PC-9 (cell line): ENCODE measurements around the gene RNASE12. TPM values are rescaled to one million over a fixed set of nuclear protein-coding genes. Genes with fewer than 3 reads are reported as not detected.

Experiments used
- Bru-seq: library from RNA; stranded (reverse); fragments of 400-500 nt; gene quantifications from one replicate; lab custom pipeline; 2021; lab: Mats Ljungman, UMichigan
- BruChase-seq, 2 experiments: library from RNA; stranded (reverse); fragments of 400-500 nt; gene quantifications; one replicate each; lab custom pipeline; 2021; lab: Mats Ljungman, UMichigan
- BruUV-seq: library from RNA; stranded (reverse); fragments of 400-500 nt; replicated peaks from 2 replicates; lab custom pipeline; 2021; lab: Mats Ljungman, UMichigan
- CTCF ChIA-PET: fragments of 300-600 bp; sonication (Branson Sonifier 250); formaldehyde crosslinking; loops from one replicate; lab custom pipeline; 2022; ENCODE audit warnings: antibody characterized with exemption; lab: Charles Lee
- POLR2A ChIA-PET: fragments of 300-600 bp; sonication (Branson Sonifier 250); formaldehyde crosslinking; loops from one replicate; lab custom pipeline; 2022; ENCODE audit warnings: antibody characterized with exemption; ENCODE audit not compliant: unreplicated experiment; lab: Charles Lee
- DNase-seq, 2 experiments: peaks; one replicate each; pipeline versions ENCODE4 v3.0.0 to v3.0.0-alpha.2; 2015 to 2022; ENCODE audit warnings: mixed read lengths in 1 of 2
- H2AFZ ChIP-seq: fragments of 200-600 bp; sonication (generic); 2 replicates; pipeline ENCODE4 v1.8.1; 2017; ENCODE audit warnings: antibody characterized with exemption
- H3F3A ChIP-seq: fragments of 200-600 bp; sonication (generic); 2 replicates; pipeline ENCODE4 v1.8.1; 2017; ENCODE audit warnings: antibody characterized with exemption, mild to moderate bottlenecking, low read depth; ENCODE audit not compliant: insufficient read depth
- H3K27ac ChIP-seq: fragments of 200-600 bp; sonication (generic); 2 replicates; pipeline ENCODE4 v1.6.1; 2016; ENCODE audit warnings: mixed run types
- H3K27me3 ChIP-seq: fragments of 200-600 bp; sonication (generic); 2 replicates; pipeline ENCODE4 v1.6.1; 2016; ENCODE audit warnings: low read depth, mixed run types; ENCODE audit not compliant: insufficient read depth
- H3K36me3 ChIP-seq: fragments of 200-600 bp; sonication (generic); 2 replicates; pipeline ENCODE4 v1.6.1; 2016; ENCODE audit warnings: low read depth, mixed run types
- H3K4me1 ChIP-seq: fragments of 200-600 bp; sonication (generic); replicated peaks from 2 replicates; pipeline ENCODE4 v1.6.1; 2016; ENCODE audit warnings: mixed run types; ENCODE audit not compliant: insufficient read depth
- H3K4me2 ChIP-seq: fragments of 200-600 bp; sonication (generic); 2 replicates; pipeline ENCODE4 v1.6.1; 2017; ENCODE audit warnings: mixed run types
- H3K4me3 ChIP-seq: fragments of 200-600 bp; sonication (generic); 2 replicates; pipeline ENCODE4 v1.6.1; 2016; ENCODE audit warnings: mixed run types
- H3K79me2 ChIP-seq: fragments of 200-600 bp; sonication (generic); 2 replicates; pipeline ENCODE4 v1.6.1; 2017; ENCODE audit warnings: low read depth, mixed run types
- H3K9me2 ChIP-seq: fragments of 200-600 bp; sonication (generic); 2 replicates; pipeline ENCODE4 v1.8.1; 2017; ENCODE audit warnings: mild to moderate bottlenecking; ENCODE audit not compliant: insufficient read depth
- H3K9me3 ChIP-seq: fragments of 200-600 bp; sonication (generic); 2 replicates; pipeline ENCODE4 v1.8.1; 2016; ENCODE audit warnings: low read depth; ENCODE audit not compliant: insufficient read depth
- H4K20me1 ChIP-seq: fragments of 200-600 bp; sonication (generic); 2 replicates; pipeline ENCODE4 v1.8.1; 2017; ENCODE audit not compliant: insufficient read depth
- EZH2 ChIP-seq: fragments of 200-600 bp; sonication (generic); IDR thresholded peaks from 2 replicates; pipeline ENCODE4 v1.8.0; 2017; ENCODE audit warnings: antibody characterized with exemption, low read depth
- intact Hi-C: fragments of 100-400 bp; cut with micrococcal nuclease; formaldehyde crosslinking; loops from one replicate; pipeline ENCODE4 v1.10.0; 2022; ENCODE audit not compliant: unreplicated experiment
- long read RNA-seq: library from polyadenylated mRNA; stranded (forward); transcript quantifications from one replicate; pipeline ENCODE4 v2.0.0, GENCODE V29; 2022
- total RNA-seq: library from RNA; stranded (reverse); gene quantifications from 2 replicates; pipeline ENCODE4 v1.2.3, GENCODE V29; 2021
- TF ChIP-seq, protein P1 (sequence below): fragments of 200-600 bp; sonication (generic); conservative IDR thresholded peaks from 2 replicates; pipeline ENCODE4 v1.6.1; 2017; ENCODE audit warnings: mixed run types, antibody characterized with exemption, mild to moderate bottlenecking, moderate library complexity

RNASE12 gene
- not detected in 2 replicates for total RNA-seq
- not detected for Bru-seq, nascent RNA
- BruChase-seq, experiment 1, labeled RNA remaining after a 2-hour chase: not detected
- BruChase-seq, experiment 2, labeled RNA remaining after a 6-hour chase: not detected
- long read RNA-seq: 0 reads

- Histone ChIP-seq H3K79me2 (no peaks in the 10 kb centered on the region), H4K20me1 (no peaks in the 10 kb centered on the region), H3K36me3 (no peaks in the 10 kb centered on the region), H3K9me3 (no peaks in the 10 kb centered on the region), H3F3A (no peaks in the 10 kb centered on the region), H3K4me2 (peak within 1 kb of the TSS; percentile 46), H3K9me2 (no peaks in the 10 kb centered on the region), H3K4me3 (no peak within 1 kb of the TSS), H3K27ac (no peak within 1 kb of the TSS), H2AFZ (0 out of 2 replicates have a peak within 1 kb of the TSS, but pooled peaks have one; percentile 27), H3K27me3 (0 out of 2 replicates have a peak, but pooled peaks cover 6% of the 10 kb centered on the region), H3K4me1 (no peaks in the 10 kb centered on the region)
- intact Hi-C loops: no loop called here
- ChIA-PET POLR2A (no interaction called here), CTCF (no interaction called here)
- TF ChIP-seq EZH2: no peak
- TF ChIP-seq, protein P1, sequence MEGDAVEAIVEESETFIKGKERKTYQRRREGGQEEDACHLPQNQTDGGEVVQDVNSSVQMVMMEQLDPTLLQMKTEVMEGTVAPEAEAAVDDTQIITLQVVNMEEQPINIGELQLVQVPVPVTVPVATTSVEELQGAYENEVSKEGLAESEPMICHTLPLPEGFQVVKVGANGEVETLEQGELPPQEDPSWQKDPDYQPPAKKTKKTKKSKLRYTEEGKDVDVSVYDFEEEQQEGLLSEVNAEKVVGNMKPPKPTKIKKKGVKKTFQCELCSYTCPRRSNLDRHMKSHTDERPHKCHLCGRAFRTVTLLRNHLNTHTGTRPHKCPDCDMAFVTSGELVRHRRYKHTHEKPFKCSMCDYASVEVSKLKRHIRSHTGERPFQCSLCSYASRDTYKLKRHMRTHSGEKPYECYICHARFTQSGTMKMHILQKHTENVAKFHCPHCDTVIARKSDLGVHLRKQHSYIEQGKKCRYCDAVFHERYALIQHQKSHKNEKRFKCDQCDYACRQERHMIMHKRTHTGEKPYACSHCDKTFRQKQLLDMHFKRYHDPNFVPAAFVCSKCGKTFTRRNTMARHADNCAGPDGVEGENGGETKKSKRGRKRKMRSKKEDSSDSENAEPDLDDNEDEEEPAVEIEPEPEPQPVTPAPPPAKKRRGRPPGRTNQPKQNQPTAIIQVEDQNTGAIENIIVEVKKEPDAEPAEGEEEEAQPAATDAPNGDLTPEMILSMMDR: no peak
- DNase-seq: no peak
- no TSS peak for BruUV-seq
Observed at GRCh38 chr14:20591235-20591634, at the start of gene RNASE12. RNASE12 (minus strand) TSS chr14:20591376; CDS start chr14:20590723, 653 bp downstream.

- Histone ChIP-seq H3K4me3 (peak overlapping the region; percentile 81; the same call in 1 of the 2 replicates), H2AFZ (peak overlapping the region; percentile 76; the same call in 1 of the 2 replicates), H3K36me3 (no peaks in the 10 kb centered on the region), H3K9me2 (no peaks in the 10 kb centered on the region), H3K4me2 (peak overlapping the region; percentile 97), H3K79me2 (no peaks in the 10 kb centered on the region), H3K27ac (no peak overlapping the region), H3K9me3 (no peaks in the 10 kb centered on the region), H3F3A (peaks cover 31% of the 10 kb centered on the region), H3K4me1 (no peaks in the 10 kb centered on the region), H3K27me3 (no peaks in the 10 kb centered on the region), H4K20me1 (no peaks in the 10 kb centered on the region)
- ChIA-PET POLR2A (no interaction called here), CTCF (no interaction called here)
- DNase-seq: peak; percentile 63 to 75
- intact Hi-C loops: loop anchor here (1.0 to 5.0 kb wide), 4 partner anchors 20 to 364 kb away; partner anchors contain the start of gene SLC39A2
- no TSS peak for BruUV-seq
- TF ChIP-seq, protein P1: no peak
- no peak for TF ChIP-seq EZH2
Observed at GRCh38 chr14:20632831-20633691, 41.9 kb upstream of the RNASE12 start.

- Histone ChIP-seq H4K20me1 (no peaks in the 10 kb centered on the region), H3K9me3 (no peaks in the 10 kb centered on the region), H3K9me2 (no peaks in the 10 kb centered on the region), H3K27ac (no peak overlapping the region), H3K36me3 (no peaks in the 10 kb centered on the region), H3K4me3 (peak overlapping the region; percentile 81; the same call in 1 of the 2 replicates), H2AFZ (peak overlapping the region; percentile 76; the same call in 1 of the 2 replicates), H3K79me2 (no peaks in the 10 kb centered on the region), H3K27me3 (no peaks in the 10 kb centered on the region), H3F3A (peaks cover 32% of the 10 kb centered on the region), H3K4me1 (no peaks in the 10 kb centered on the region), H3K4me2 (peak overlapping the region; percentile 97)
- intact Hi-C loops: loop anchor here (2.0 to 5.0 kb wide), 3 partner anchors 30 to 365 kb away; partner anchors contain the start of gene SLC39A2
- DNase-seq: no peak
- ChIA-PET POLR2A (no interaction called here), CTCF (no interaction called here)
- TF ChIP-seq EZH2: no peak
- TF ChIP-seq, protein P1: no peak
- no TSS peak for BruUV-seq
Observed at GRCh38 chr14:20632448-20632830, 41.3 kb upstream of the RNASE12 start.
